ENCODE measurements around the gene SHC2. TPM values are rescaled to one million over a fixed set of nuclear protein-coding genes. Genes with fewer than 3 reads are reported as not detected.

Gene SHC2
- total and polyA plus RNA-seq, 2 donors (not counting 3 experiments of a cell fraction or from before 2014, with no cell fraction given) = 7.5 to 11.8 TPM

DNA sequence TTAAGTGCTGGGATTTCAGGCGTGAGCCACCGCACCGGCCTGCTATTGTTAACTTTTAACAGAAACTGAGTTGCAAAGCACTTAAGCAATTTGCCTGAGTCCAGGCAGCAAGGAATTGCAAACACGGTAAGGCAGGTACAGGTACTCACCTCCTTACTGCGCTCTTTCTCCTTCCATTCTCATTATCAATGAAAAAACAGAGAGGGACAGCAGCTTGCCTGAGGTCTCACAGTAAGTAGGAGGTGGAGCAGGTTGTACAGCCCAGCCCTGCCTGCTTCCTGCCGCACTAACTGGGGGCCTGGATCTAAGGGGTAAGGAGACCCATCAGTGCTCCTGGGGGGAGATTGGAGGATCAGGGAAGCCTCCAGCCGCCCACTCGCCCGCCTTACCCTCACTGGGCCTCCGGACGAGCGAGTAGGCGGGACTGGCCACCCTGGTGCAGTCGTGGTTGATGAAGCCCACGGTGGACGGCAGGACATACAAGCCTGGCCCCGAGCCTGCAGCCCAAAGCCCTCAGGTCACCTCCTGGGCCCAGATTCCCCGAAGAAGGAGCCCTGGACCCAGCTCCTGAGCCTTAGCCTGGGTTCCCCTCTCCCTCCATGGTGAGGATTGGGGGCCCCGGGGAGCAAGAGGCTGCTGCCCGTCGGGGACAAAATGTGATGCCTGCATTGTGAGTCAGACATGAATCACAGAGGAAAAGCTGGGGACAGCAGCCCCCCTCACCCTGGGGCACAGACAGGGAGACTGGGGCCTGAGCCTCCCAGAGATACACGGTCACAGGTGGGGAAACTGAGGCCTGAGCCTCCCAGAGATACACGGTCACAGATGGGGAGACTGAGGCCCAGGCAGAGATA, 11.4 kb upstream of the SHC2 start:
- DNase-seq (ENCODE audit: low read depth, low spot score) = no peak
- H3K36me3 ChIP-seq (ENCODE audit: control insufficient read depth in 2 of 2, extremely low read depth in 1 of 2, insufficient read depth in 2 of 2, low read length in 2 of 2) = no peaks in the 10 kb centered on the region
- no peaks in the 10 kb centered on the region for H3K4me1 ChIP-seq (ENCODE audit: control insufficient read depth, extremely low read depth, insufficient read depth, low read length)
- H3K27me3 ChIP-seq (ENCODE audit: control insufficient read depth in 2 of 2, insufficient read depth in 2 of 2, low read length in 2 of 2) = no peaks in the 10 kb centered on the region
- H3K9me1 ChIP-seq (replicated peaks; ENCODE audit: control insufficient read depth, extremely low read depth, insufficient read depth, low read length) = no peaks in the 10 kb centered on the region
- FAIRE-seq = no peak
- H3K4me3 ChIP-seq (replicated peaks in 1 of 3; ENCODE audit: insufficient read depth in 1 of 3, low read depth in 1 of 3, low read length in 3 of 3) = no peak overlapping the region
- dilution Hi-C loops (cut with MboI; ENCODE audit: extremely low pct_ligation_motif_present, low sequenced_read_pairs) = no loop called here
- H3K79me2 ChIP-seq (ENCODE audit: control insufficient read depth, insufficient read depth, low read length) = no peaks in the 10 kb centered on the region
- no peak overlapping the region for H2AFZ ChIP-seq (ENCODE audit: low read depth, low read length)
- H3K4me2 ChIP-seq (ENCODE audit: insufficient read depth, low read length) = no peak overlapping the region
- H3K27ac ChIP-seq (ENCODE audit: insufficient read depth, low read depth, low read length) = no peak overlapping the region
- CTCF ChIA-PET = no interaction called here
- TF ChIP-seq GATA2 (IDR thresholded peaks at IDR 0.05; ENCODE audit: insufficient read depth, insufficient read length, low read depth, low read length) = no peak
- TF ChIP-seq FOS (IDR thresholded peaks at IDR 0.05; ENCODE audit: borderline replicate concordance, insufficient read depth, low read length) = no peak
- TF ChIP-seq, protein P1, sequence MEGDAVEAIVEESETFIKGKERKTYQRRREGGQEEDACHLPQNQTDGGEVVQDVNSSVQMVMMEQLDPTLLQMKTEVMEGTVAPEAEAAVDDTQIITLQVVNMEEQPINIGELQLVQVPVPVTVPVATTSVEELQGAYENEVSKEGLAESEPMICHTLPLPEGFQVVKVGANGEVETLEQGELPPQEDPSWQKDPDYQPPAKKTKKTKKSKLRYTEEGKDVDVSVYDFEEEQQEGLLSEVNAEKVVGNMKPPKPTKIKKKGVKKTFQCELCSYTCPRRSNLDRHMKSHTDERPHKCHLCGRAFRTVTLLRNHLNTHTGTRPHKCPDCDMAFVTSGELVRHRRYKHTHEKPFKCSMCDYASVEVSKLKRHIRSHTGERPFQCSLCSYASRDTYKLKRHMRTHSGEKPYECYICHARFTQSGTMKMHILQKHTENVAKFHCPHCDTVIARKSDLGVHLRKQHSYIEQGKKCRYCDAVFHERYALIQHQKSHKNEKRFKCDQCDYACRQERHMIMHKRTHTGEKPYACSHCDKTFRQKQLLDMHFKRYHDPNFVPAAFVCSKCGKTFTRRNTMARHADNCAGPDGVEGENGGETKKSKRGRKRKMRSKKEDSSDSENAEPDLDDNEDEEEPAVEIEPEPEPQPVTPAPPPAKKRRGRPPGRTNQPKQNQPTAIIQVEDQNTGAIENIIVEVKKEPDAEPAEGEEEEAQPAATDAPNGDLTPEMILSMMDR (IDR thresholded peaks at IDR 0.05; ENCODE audit: extremely low read depth in 1 of 2, insufficient read depth in 1 of 2, low read depth in 1 of 2, low read length in 2 of 2) = no peak
- TF ChIP-seq, protein P2, sequence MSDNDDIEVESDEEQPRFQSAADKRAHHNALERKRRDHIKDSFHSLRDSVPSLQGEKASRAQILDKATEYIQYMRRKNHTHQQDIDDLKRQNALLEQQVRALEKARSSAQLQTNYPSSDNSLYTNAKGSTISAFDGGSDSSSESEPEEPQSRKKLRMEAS (IDR thresholded peaks at IDR 0.05; ENCODE audit: insufficient read depth, insufficient read length) = no peak
- TF ChIP-seq MYC (IDR thresholded peaks at IDR 0.05; ENCODE audit: low read depth, low read length) = no peak
- no peak for TF ChIP-seq POLR2AphosphoS5 (IDR thresholded peaks at IDR 0.05; ENCODE audit: insufficient read depth, low read depth, low read length)
- no peak for TF ChIP-seq EZH2 (IDR thresholded peaks at IDR 0.05; ENCODE audit: borderline replicate concordance, low read depth, low read length, severe bottlenecking)
- TF ChIP-seq POLR2A (IDR thresholded peaks at IDR 0.05; ENCODE audit: low read depth, low read length) = no peak
- TF ChIP-seq JUN (IDR thresholded peaks at IDR 0.05; ENCODE audit: borderline replicate concordance, insufficient read depth, insufficient read length, low read depth) = no peak
- POLR2A ChIA-PET = no interaction called here
- intact Hi-C loops (cut with micrococcal nuclease) = no loop called here
- BruUV-seq (replicated peaks) = no TSS peak
- no peaks in the 10 kb centered on the region for H3K9me3 ChIP-seq (replicated peaks; ENCODE audit: control insufficient read depth, insufficient read depth, low read length)
- H4K20me1 ChIP-seq (replicated peaks; ENCODE audit: control insufficient read depth, extremely low read depth, insufficient read depth, low read length) = no peaks in the 10 kb centered on the region
- no peak overlapping the region for H3K9ac ChIP-seq (replicated peaks; ENCODE audit: extremely low read depth, insufficient read depth, low read length)

Data from endothelial cell of umbilical vein (primary cell).